ENCODE results near the gene PLS1.
"Not testable (repeated sequence)": the region's sequence is repeated elsewhere in the genome, so short reads cannot be mapped to it uniquely, and the experiment has no call there.

Gene PLS1, protein sequence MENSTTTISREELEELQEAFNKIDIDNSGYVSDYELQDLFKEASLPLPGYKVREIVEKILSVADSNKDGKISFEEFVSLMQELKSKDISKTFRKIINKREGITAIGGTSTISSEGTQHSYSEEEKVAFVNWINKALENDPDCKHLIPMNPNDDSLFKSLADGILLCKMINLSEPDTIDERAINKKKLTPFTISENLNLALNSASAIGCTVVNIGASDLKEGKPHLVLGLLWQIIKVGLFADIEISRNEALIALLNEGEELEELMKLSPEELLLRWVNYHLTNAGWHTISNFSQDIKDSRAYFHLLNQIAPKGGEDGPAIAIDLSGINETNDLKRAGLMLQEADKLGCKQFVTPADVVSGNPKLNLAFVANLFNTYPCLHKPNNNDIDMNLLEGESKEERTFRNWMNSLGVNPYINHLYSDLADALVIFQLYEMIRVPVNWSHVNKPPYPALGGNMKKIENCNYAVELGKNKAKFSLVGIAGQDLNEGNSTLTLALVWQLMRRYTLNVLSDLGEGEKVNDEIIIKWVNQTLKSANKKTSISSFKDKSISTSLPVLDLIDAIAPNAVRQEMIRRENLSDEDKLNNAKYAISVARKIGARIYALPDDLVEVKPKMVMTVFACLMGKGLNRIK
- total RNA-seq, result 8.4 to 11.9 reads per million in 2 experiments

DNA sequence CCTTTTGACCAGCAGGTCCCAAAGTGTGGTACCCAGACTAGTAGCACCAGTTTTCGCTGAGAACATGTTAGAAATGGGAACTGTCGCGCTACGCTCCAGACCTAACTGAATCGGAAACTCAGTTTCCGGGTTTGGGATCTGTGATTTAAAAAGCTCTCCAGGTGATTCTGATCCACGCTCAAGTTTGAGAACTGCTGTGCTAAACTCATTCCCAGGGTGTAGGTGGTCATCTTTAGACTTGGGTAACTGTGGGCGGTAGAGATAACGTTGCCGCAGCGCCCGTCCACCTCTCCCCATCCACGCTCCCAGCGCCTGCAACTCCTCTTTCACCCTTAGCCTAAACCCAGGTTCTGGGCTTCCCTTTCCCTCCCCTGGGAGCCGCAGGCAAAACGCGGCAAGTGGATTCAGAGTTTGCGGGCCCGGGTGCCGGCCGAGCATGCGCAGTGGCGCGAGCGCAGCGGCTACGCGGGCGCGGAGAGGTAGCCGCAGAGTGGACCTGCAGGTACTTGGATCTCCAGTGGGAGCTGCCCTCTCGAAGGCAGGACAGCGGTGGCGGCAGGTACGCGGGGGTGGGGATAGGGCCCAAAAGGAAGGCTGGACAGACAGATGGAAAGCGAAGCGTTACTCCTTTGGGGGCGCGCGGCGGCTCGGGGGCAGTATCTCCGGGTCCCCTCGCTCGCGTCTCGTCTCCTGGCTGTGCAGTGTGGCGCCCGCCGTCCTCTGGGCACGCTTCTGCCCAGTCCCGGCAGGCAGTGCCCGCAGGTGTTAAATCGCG is at the start of gene PLS1:
Gene PLS1 (plus strand): TSS at position 443 of the 775 bp plus-strand sequence. CDS start 67,845 bp downstream, outside the sequence.
- peak; percentile 75 for DNase-seq (ENCODE audit: low read depth)

DNA sequence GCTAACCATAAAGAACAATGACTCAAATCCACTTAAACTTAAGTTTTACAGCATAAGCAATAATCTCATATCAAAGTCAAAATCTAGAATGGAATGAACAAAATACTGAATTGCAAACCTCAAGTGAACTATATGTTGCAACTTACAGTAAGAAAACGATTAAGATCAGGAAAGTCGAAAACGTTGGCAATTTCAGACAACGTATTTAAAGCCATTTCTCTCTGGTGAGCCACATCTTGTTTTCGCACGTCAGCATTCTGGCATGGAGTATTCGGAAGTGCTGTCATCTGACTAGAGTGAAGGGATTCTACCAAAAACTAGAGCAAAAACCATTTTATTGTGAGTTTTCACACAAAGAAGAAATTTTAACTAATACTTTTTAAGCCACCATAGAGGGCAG is 46.2 kb upstream of the PLS1 start:
- DNase-seq (ENCODE audit: low read depth), result no peak

DNA sequence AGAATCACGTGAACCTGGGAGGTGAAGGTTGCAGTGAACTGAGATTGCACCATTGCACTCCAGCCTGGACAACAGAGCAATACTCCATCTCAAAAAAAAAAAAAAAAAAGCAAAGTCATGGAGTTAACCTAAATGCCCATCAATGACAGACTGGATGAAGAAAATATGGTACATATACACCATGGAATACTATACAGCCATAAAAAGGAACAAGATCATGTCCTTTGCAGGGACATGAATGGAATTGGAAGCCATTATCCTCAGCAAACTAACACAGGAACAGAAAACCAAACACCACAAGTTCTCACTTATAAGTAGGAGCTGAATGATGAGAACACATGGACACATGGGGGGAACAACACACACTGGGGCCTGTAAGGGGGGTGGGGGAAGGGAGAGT is 43.6 kb upstream of the PLS1 start:
- DNase-seq (ENCODE audit: low read depth), result not testable (repeated sequence)

DNA sequence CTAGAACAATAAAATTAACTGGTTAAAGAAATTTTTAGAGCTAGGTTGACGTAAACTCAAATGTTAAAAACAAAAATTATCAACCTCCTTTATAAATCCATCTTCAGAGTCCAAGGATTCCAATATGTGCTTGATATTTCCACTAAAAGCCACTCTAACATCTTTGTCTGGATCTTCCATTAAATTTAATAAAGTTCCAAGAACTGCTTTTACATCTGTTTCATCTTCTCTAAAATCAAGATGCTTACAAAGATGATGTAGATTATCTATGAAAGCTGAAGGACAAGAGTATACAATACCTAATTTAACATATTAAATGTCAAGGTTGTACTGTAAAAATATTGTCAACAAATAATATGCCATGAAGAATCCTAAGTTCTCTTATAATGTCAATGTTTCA is 42.5 kb upstream of the PLS1 start:
- no peak for DNase-seq (ENCODE audit: low read depth)

DNA sequence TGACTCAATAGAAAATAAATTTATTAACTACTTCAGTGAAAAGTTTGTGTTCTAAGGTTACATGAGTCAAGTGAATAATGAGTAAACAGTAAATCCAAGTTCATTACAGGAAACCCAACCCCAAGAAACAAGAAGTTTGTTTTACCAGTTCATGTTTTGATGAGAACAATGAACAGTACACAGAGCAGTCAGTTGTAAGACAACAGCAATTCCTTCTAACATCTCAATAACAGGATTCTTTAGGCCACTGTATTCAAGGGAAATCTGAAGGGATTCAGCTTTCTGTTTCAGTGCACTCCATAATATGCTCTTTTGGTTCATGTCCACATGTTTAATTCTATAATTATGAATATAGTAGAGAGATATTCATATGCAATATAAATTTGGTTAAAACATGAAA is 36.1 kb upstream of the PLS1 start:
- no peak for DNase-seq (ENCODE audit: low read depth)

DNA sequence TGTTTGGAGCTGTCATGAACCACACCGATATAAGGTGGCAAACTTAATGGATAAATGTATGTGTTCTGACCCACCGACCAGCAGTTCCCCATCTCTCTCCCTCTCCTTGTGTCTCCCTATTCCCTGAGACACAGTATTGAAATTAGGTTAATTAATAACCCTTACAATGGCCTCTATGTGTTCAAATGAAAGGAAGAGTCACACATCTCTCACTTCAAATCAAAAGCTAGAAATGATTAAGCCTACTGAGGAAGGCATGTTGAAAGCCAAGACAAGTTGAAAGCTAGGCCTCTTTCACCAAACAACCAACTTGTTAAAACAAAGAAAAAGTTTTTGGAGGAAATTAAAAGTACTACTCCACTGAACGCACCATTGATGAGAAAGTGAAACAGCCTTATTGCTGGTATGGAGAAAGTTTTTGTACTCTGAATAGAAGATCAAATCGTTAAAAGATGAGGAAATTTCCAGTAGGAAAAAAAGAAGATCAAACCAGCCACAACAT is 32.6 kb upstream of the PLS1 start:
- no peak for DNase-seq (ENCODE audit: low read depth)

DNA sequence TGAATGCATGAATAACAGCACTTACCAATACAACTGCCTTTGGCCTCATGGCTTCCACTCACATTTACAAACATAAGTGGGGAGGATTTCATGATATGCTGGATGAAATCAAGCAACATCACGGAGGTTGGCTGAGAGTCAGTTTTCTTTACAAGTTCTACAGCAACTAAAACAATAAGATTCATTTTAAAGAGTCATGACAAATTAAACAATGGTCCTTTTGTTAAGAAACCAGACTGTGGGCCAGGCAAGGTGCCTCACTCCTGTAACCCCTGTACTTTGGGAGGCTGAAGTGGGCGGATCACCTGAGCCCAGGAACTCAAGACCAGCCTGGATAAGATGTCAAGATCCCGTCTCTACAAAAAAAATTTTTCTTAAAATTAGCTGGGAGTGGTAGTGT is 30.1 kb upstream of the PLS1 start:
- DNase-seq (ENCODE audit: low read depth), result no peak

DNA sequence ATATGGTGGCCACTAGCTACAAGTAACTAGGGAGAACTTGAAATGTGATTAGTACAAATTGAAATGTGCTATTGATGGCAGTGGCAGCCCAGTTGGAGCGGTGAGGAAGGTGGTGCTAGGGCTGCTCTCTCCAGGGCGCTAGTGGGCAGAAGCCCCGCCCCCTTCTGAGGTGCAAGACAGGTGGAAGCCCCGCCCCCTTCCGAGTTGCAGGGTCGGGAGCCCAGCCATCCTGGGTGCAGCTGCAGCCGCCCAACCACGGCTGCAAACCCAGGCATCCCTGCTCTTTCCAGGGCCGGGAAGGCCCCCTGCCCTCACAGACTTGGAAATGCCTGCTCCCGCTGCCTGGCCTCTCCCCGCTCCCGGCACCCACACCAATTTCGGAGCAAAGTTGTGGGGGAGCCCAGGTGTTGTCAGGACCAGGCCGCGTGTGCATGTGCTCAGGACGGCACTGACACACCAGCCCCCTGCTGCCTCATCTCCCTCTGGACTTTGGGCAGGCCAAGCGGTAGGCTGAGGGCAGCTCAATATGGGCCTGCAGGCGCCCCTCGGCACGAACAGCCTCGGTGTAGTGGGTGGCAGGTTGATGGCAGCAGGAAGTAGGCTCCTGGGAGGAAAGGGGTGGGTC is 27.7 kb upstream of the PLS1 start:
- DNase-seq (ENCODE audit: low read depth), result no peak

DNA sequence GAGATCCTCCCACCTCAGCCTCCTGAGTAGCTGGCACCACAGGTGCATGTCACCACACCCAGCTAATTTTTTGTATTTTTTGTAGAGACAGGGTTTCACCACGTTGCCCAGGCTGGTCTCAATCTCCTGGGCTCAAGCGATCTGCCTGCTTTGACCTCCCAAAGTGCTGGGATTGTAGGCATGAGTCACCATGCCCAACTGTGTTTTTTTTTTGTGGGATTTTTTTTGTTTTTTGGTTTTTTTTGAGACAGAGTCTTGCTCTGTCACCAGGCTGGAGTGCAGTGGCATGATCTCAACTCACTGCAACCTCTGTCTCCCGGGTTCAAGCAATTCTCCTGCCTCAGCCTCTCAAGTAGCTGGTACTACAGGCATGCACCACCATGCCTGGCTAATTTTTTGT is 26.8 kb upstream of the PLS1 start:
- DNase-seq (ENCODE audit: low read depth), result not testable (repeated sequence)

DNA sequence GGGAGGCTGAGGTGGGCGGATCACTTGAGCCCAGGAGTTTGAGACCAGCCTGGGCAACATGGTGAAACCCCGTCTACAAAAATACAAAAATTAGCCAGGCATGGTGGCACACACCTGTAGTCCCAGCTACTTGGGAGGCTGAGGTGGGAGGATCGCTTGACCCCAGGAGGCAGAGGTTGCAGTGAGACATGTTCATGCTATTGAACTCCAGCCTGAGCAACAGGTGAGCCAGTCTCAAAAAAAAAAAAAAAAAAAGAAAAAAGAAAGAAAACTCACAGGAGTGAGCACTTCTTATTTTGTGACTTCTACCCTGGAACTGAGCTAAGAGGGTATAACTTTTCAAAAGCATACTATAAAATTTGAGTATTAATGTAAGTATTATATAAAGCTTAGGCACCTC is 22.0 kb upstream of the PLS1 start:
- not testable (repeated sequence) for DNase-seq (ENCODE audit: low read depth)

DNA sequence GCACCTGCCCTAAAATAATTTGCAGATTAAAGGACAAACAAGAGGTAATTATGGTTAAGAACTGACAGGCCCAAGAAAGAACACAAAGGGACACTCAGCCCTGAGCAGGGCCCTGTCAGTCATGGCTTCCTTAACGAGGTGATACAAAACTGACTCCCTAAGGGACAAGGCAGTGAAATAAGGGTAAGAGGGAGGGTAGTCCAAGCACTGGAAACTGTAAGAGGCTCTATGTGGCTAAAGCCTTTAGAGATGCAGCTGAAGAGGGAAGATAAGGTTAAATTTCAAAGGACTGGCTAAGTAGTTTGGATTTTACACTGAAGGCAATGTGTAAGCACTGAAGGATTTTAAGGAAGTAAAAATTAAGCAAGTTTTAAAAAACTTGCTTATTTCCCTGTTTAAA is 21.5 kb upstream of the PLS1 start:
- no peak for DNase-seq (ENCODE audit: low read depth)

DNA sequence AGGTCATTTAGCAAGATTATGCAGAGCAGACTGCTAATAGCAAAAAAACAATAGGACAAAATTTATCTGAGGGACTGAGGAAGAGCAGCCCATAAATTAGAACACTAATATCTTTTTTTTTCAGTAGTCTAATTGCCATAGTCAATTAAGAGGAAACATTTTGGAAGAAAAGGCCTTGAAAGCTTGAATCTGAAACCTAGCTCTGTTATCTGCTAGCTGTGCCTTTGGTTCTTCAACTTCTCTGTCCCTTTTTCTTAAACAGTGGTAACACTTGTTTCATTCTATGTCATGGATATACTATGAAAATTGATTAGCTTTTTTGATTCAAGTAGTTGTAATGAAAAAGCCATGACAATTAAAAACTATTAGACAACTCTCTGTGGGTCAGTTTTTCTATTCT is 19.4 kb upstream of the PLS1 start:
- DNase-seq (ENCODE audit: low read depth), result no peak

DNA sequence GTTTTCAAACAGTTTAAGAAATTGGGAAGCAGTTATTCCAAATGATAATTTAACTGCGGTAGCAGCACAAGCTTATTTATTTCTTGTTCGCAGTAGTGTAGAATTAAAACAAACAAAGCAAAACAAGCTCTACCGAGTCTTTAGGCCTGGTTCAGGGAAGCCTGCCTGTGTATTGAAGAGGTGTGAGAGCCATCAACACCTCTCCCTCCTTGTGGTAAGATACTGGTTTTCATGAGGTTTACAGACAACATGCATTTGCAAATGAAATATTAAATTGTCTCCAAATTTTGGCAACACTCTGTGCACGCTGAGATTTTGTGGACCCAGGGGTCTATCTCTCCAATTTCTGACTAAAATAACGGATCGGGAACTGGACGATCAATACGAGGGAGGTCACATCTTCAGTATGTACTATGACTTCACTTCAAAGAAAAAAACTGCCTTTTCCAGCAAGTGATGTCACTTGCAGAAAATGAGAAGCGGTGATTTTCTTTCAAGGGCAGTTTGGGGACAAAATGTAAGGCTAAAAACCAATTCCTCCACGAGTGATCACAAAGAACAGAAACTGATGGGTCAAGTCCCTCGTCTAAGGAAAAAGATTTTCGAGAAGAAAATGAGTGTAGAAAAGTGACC is 18.4 kb upstream of the PLS1 start:
- no peak for DNase-seq (ENCODE audit: low read depth)

DNA sequence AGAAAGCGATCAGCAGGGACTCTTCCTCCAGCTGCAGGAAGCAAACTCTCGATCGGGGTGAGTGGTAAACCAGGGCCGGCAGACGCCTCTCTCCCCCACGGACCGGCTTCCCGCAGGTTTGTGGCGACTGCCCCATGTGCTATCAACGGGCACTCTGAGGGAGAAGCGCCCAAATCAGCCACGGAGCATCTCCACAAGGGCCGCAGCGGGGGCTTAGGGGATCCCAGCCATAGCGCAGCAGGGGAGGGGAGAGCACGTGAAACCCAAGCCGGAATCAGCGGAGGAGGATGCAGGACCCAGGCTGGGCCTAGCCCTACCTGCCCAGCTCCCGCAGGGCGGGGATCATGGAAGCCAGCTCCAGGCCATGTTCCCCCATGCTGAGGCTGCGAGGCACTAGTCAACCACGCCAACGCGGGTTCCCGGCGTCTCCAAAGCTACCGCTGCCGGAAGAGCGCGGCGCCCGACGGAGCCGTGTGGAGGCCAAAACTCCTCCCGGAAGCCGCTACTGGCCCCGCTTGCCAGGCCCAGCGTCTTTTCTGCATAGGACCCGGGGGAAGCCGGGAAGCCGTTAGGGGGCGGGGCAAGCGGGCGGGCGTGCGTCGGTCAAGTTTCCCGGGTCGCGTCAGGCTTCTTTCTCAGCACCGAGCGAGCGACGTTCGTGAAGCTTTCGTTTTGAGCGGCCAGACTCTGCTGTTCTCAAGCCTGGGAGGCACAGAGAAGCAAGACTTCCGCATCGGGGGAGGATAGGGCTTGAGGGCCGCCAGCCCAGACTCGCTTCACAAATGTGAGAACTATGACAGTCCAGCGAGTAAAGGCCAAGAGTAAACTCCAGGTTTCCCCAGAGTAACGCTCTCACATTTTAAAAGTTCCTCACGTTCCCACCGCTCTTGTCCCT is 17.6 kb upstream of the PLS1 start, which contains the start of gene ATR:
Gene ATR (minus strand): TSS at position 405 of the 895 bp plus-strand sequence. CDS start 29 bp downstream, at position 376.
- DNase-seq (ENCODE audit: low read depth), result peak; percentile 90

DNA sequence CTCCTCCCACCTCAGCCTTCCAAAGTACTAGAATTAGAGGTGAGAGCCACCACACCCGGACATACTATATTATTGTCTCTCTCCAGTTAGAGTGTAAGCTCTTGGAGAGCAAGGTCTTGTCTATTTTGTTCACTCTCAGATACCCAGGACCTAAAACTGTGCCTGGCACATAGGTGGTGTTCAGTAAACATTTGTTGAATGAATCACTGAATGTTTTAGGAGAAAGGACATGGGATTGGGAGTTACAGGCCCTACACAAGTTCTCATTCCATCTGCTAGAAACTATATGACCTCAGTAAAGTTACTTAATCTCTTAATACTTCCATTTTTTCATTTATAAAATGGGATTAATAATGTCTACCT is 16.2 kb upstream of the PLS1 start:
- no peak for DNase-seq (ENCODE audit: low read depth)

DNA sequence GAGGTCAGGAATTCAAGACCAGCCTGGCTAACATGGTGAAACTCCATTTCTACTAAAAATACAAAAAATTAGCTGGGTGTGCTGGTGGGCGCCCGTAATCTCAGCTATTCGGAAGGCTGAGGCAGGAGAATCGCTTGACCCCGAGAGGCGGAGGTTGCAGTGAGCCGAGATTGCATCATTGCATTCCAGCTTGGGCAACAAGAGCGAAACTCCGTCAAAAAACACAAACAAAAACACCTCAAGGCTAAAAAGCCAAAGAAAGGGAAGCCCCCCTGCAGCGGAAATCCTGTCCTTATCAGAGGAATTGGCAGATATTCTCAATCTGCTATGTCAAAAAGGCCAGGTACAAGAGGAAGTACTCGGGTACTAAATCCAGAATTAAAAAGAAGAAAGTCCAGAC is 15.1 kb upstream of the PLS1 start:
- DNase-seq (ENCODE audit: low read depth), result not testable (repeated sequence)

DNA sequence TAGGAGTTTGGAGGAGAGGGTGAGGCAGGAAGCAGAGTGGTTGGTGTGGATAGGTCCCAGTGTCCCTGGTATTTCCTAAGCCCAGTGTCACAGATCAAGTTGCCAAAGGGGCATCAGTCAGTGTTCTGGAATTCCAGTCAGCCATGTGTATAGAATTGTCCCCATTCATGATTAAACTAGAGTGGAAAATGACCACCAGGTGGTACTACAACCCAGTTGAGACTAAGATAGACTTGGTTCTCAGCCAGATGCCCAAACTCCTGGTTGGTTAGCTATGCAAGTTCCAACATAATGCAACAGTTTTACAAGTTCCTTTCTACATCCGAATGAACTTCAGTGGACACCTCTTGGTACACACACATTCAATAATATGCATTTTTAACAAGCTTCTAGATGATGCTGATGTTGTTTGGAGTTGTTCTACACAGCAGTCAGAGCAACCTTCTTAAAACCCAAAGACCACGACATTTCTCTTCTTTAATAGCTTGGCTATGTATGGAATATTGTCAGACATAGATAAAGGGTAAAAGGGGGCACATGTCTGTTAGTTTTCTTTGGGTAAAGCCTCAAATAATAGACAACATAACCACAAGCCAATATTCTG is 9.3 kb upstream of the PLS1 start:
- no peak for DNase-seq (ENCODE audit: low read depth)

DNA sequence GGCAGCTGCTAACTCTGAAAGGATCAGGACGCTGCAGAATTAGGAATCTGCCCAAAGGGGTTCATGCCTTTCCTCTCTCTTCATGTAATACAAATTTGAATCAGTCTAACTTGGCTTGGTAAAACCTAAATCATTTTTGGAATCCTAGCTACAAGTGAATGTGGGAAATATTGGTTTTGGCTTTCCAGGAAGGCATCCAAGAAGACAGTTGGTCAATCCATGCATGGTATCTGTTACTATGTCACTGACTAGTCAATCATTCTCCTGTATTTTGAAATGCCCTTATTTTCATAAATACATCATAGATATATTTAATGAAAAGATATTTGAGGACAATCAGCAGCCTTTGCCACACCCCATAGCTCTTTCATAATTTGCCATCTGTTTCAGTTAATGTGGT is 7.5 kb upstream of the PLS1 start:
- DNase-seq (ENCODE audit: low read depth), result no peak

DNA sequence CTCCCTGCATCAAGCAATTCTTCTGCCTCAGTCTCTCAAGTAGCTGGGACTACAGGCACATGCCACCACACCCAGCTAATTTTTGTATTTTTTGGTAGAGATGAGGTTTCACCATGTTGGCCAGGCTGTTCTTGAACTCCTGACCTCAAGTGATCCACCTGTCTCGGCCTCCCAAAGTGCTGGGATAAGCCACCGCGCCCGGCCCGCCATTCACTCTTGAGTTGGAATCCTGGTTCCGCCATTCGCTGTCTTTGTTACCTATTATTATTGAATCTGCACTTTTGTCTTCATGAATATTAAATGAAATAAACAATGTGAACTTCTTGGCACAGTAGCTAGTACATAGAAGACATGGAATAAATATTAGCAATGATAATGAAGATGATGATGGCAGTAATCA is 3.9 kb upstream of the PLS1 start:
- DNase-seq (ENCODE audit: low read depth), result not testable (repeated sequence)

DNA sequence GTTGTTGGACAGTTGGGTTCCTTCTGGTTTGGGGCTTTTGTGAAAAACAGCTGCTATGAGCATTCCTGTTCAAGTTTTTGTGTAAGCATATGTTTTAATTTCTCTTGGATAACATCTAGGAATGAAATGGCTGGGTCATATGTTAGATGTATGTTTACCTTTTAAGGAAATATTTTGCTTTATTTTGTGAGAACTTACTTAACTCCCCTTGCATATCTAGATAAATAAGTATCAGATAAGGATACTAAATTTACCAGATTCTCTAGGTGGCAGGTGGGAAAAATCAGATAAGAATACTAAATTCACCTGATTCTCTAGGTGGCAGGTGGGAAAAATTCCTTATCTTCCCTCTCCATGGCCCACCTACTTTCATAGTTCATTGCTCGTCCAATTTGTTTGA is 1.1 kb upstream of the PLS1 start:
- DNase-seq (ENCODE audit: low read depth), result no peak
